MM.1S (cell line): Measurements from ENCODE around the gene NEGR1.

Experiments
- DNase-seq: peaks from one replicate; pipeline ENCODE4 v3.0.0-alpha.2; 2015
- H2AFZ ChIP-seq: fragments of 300-600 bp; sonication (generic); 2 replicates; pipeline ENCODE4 v1.6.0; 2016; ENCODE audit warnings: antibody characterized with exemption, low read length
- H3F3A ChIP-seq: fragments of 300-600 bp; sonication (generic); 2 replicates; pipeline ENCODE4 v1.6.1; 2016; ENCODE audit warnings: mild to moderate bottlenecking, antibody characterized with exemption, low read length, moderate library complexity, mixed read lengths; ENCODE audit not compliant: insufficient read depth
- H3K27ac ChIP-seq: fragments of 300-600 bp; sonication (generic); 2 replicates; pipeline ENCODE4 v1.5.1; 2016; ENCODE audit warnings: mild to moderate bottlenecking, low read length
- H3K27me3 ChIP-seq: fragments of 300-600 bp; sonication (generic); replicated peaks from 2 replicates; pipeline ENCODE4 v1.6.0; 2016; ENCODE audit warnings: low read length; ENCODE audit not compliant: insufficient read depth
- H3K36me3 ChIP-seq: fragments of 300-600 bp; sonication (generic); replicated peaks from 2 replicates; pipeline ENCODE4 v1.6.1; 2016; ENCODE audit warnings: mild to moderate bottlenecking, low read length, mixed read lengths; ENCODE audit not compliant: insufficient read depth
- H3K4me1 ChIP-seq: fragments of 300-600 bp; sonication (generic); 2 replicates; pipeline ENCODE4 v1.6.1; 2016; ENCODE audit warnings: low read length, mixed read lengths
- H3K4me2 ChIP-seq: fragments of 300-600 bp; sonication (generic); 2 replicates; pipeline ENCODE4 v1.6.0; 2016; ENCODE audit warnings: low read depth, low read length
- H3K4me3 ChIP-seq: fragments of 300-600 bp; sonication (generic); 2 replicates; pipeline ENCODE4 v1.5.1; 2016; ENCODE audit warnings: low read length, mixed read lengths
- H3K79me2 ChIP-seq: fragments of 300-600 bp; sonication (generic); 2 replicates; pipeline ENCODE4 v1.6.1; 2016; ENCODE audit warnings: mixed run types, low read length, mixed read lengths
- H3K9ac ChIP-seq: fragments of 300-600 bp; sonication (generic); 2 replicates; pipeline ENCODE4 v1.6.1; 2016; ENCODE audit warnings: low read length, mixed read lengths
- H3K9me2 ChIP-seq: fragments of 300-600 bp; sonication (generic); replicated peaks from 2 replicates; pipeline ENCODE4 v1.6.1; 2016; ENCODE audit warnings: mild to moderate bottlenecking, low read length, mixed read lengths; ENCODE audit not compliant: insufficient read depth
- H3K9me3 ChIP-seq: fragments of 300-600 bp; sonication (generic); replicated peaks from 2 replicates; pipeline ENCODE4 v1.6.1; 2016; ENCODE audit warnings: mild to moderate bottlenecking, low read length, mixed read lengths; ENCODE audit not compliant: insufficient read depth
- H4K20me1 ChIP-seq: fragments of 300-600 bp; sonication (generic); 2 replicates; pipeline ENCODE4 v1.6.1; 2016; ENCODE audit warnings: mild to moderate bottlenecking, low read length, moderate library complexity, mixed read lengths; ENCODE audit not compliant: insufficient read depth
- CTCF ChIP-seq: fragments of 300-600 bp; sonication (generic); IDR thresholded peaks from 2 replicates; pipeline ENCODE4 v1.5.1; 2016; ENCODE audit warnings: antibody characterized with exemption, low read length, mixed read lengths
- EZH2 ChIP-seq: fragments of 300-600 bp; sonication (generic); optimal IDR thresholded peaks from 2 replicates; pipeline ENCODE3; 2017; ENCODE audit warnings: low read depth, mild to moderate bottlenecking, antibody characterized with exemption, low read length, mixed read lengths
- EZH2phosphoT487 ChIP-seq: fragments of 300-600 bp; sonication (generic); IDR thresholded peaks from 2 replicates; pipeline ENCODE4 v1.6.1; 2018; ENCODE audit warnings: antibody characterized with exemption, low read length

NEGR1 gene

GRCh38 chr1:71522721-71523120, 759.6 kb downstream of the NEGR1 start:
- Histone ChIP-seq H4K20me1 (no peaks in the 10 kb centered on the region), H3K36me3 (no peaks in the 10 kb centered on the region), H3K27ac (no peak overlapping the region), H3K9me2 (no peaks in the 10 kb centered on the region), H3K9ac (no peak overlapping the region), H3K4me1 (no peaks in the 10 kb centered on the region), H3F3A (no peaks in the 10 kb centered on the region), H3K79me2 (no peaks in the 10 kb centered on the region), H3K4me2 (no peak overlapping the region), H3K27me3 (no peaks in the 10 kb centered on the region), H2AFZ (no peak overlapping the region), H3K9me3 (no peaks in the 10 kb centered on the region), H3K4me3 (no peak overlapping the region)
- DNase-seq = no peak
- TF ChIP-seq EZH2 (no peak), EZH2phosphoT487 (no peak), CTCF (no peak)

- Histone ChIP-seq H3K27me3 (no peaks in the 10 kb centered on the region), H3K4me3 (no peak overlapping the region), H3K9me3 (no peaks in the 10 kb centered on the region), H2AFZ (no peak overlapping the region), H3K4me2 (no peak overlapping the region), H3K27ac (no peak overlapping the region), H4K20me1 (no peaks in the 10 kb centered on the region), H3K4me1 (no peaks in the 10 kb centered on the region), H3K9ac (no peak overlapping the region), H3K9me2 (no peaks in the 10 kb centered on the region), H3K79me2 (no peaks in the 10 kb centered on the region), H3F3A (no peaks in the 10 kb centered on the region), H3K36me3 (no peaks in the 10 kb centered on the region)
- peak; percentile 53 for DNase-seq
- no peak for TF ChIP-seq EZH2
- no peak for TF ChIP-seq EZH2phosphoT487
- TF ChIP-seq CTCF = peak; percentile 66
Observed at GRCh38 chr1:71521655-71522264, 760.6 kb downstream of the NEGR1 start.

GRCh38 chr1:71511505-71511904, 770.8 kb downstream of the NEGR1 start:
- no peak overlapping the region for H3K27ac ChIP-seq
- H4K20me1 ChIP-seq = no peaks in the 10 kb centered on the region
- no peaks in the 10 kb centered on the region for H3K9me3 ChIP-seq
- no peak for TF ChIP-seq EZH2
- no peak for TF ChIP-seq EZH2phosphoT487
- TF ChIP-seq CTCF = no peak
- no peaks in the 10 kb centered on the region for H3K36me3 ChIP-seq
- H3K27me3 ChIP-seq = no peaks in the 10 kb centered on the region
- no peak overlapping the region for H3K9ac ChIP-seq
- H3K4me2 ChIP-seq = no peak overlapping the region
- H3K4me1 ChIP-seq = no peaks in the 10 kb centered on the region
- no peak for DNase-seq
- H3K4me3 ChIP-seq = no peak overlapping the region
- no peaks in the 10 kb centered on the region for H3F3A ChIP-seq
- no peaks in the 10 kb centered on the region for H3K79me2 ChIP-seq
- H3K9me2 ChIP-seq = no peaks in the 10 kb centered on the region
- H2AFZ ChIP-seq = no peak overlapping the region

- Histone ChIP-seq H3K9me3 (no peaks in the 10 kb centered on the region), H4K20me1 (no peaks in the 10 kb centered on the region), H3K27me3 (no peaks in the 10 kb centered on the region), H3K36me3 (no peaks in the 10 kb centered on the region), H3K79me2 (no peaks in the 10 kb centered on the region), H3K9me2 (no peaks in the 10 kb centered on the region), H3F3A (no peaks in the 10 kb centered on the region), H3K4me1 (no peaks in the 10 kb centered on the region), H3K27ac (no peak overlapping the region), H3K4me2 (no peak overlapping the region), H3K9ac (no peak overlapping the region), H3K4me3 (no peak overlapping the region), H2AFZ (no peak overlapping the region)
- TF ChIP-seq EZH2 (no peak), EZH2phosphoT487 (no peak), CTCF (no peak)
- DNase-seq = peak; percentile 11
Observed at GRCh38 chr1:71510725-71511124, 771.6 kb downstream of the NEGR1 start.
